KMS-11 (cell line): ENCODE measurements around the gene C2orf68.
"Not testable (repeated sequence)": the region's sequence is repeated elsewhere in the genome, so short reads cannot be mapped to it uniquely, and the experiment has no call there.

Experiments
- H2AFZ ChIP-seq: fragments of 200-600 bp; sonication (generic); 2 replicates; pipeline ENCODE4 v1.6.1; 2016; ENCODE audit warnings: antibody characterized with exemption, mixed run types, low read depth
- H3K27ac ChIP-seq: fragments of 200-600 bp; sonication (generic); 2 replicates; pipeline ENCODE4 v1.6.1; 2016; ENCODE audit warnings: mild to moderate bottlenecking, mixed run types
- H3K27me3 ChIP-seq: fragments of 200-600 bp; sonication (generic); 2 replicates; pipeline ENCODE4 v1.6.1; 2017; ENCODE audit warnings: mild to moderate bottlenecking, low read depth, mixed run types, moderate library complexity; ENCODE audit not compliant: insufficient read depth
- H3K36me3 ChIP-seq: fragments of 200-600 bp; sonication (generic); 2 replicates; pipeline ENCODE4 v1.6.1; 2017; ENCODE audit warnings: mild to moderate bottlenecking, mixed run types; ENCODE audit not compliant: insufficient read depth
- H3K4me1 ChIP-seq: fragments of 200-600 bp; sonication (generic); 2 replicates; pipeline ENCODE4 v1.6.1; 2016; ENCODE audit warnings: mild to moderate bottlenecking, low read depth, mixed run types; ENCODE audit not compliant: poor library complexity, severe bottlenecking
- H3K4me2 ChIP-seq: fragments of 200-600 bp; sonication (generic); 2 replicates; pipeline ENCODE4 v1.7.0; 2016; ENCODE audit warnings: mild to moderate bottlenecking, mixed run types
- H3K4me3 ChIP-seq: fragments of 200-600 bp; sonication (generic); IDR thresholded peaks from 2 replicates; pipeline ENCODE4 v1.6.1; 2017; ENCODE audit warnings: low read depth, low read length, mixed read lengths; ENCODE audit not compliant: insufficient read depth
- H3K79me2 ChIP-seq: fragments of 200-600 bp; sonication (generic); 2 replicates; pipeline ENCODE4 v1.6.1; 2016; ENCODE audit warnings: low read depth, mixed run types; ENCODE audit not compliant: insufficient read depth
- H3K9ac ChIP-seq: fragments of 200-600 bp; sonication (generic); 2 replicates; pipeline ENCODE4 v1.6.1; 2016; ENCODE audit warnings: mild to moderate bottlenecking, mixed run types
- H4K20me1 ChIP-seq: fragments of 200-600 bp; sonication (generic); 2 replicates; pipeline ENCODE4 v1.6.1; 2016; ENCODE audit warnings: mild to moderate bottlenecking, mixed run types; ENCODE audit not compliant: insufficient read depth
- CTCF ChIP-seq: fragments of 200-600 bp; sonication (generic); conservative IDR thresholded peaks from 2 replicates; pipeline ENCODE4 v1.6.1; 2017; ENCODE audit warnings: low read depth, mild to moderate bottlenecking, antibody characterized with exemption, low read length, moderate library complexity, mixed read lengths

C2orf68 gene

GRCh38 chr2:85607268-85608215, 4.3 kb downstream of the C2orf68 start:
- H2AFZ ChIP-seq: no peak overlapping the region
- H3K9ac ChIP-seq: no peak overlapping the region
- H3K4me3 ChIP-seq: no peak overlapping the region
- H3K79me2 ChIP-seq: 0 out of 2 replicates have a peak, but pooled peaks cover 4% of the 10 kb centered on the region
- H3K36me3 ChIP-seq: no peaks in the 10 kb centered on the region
- H3K4me1 ChIP-seq: peaks cover 23% of the 10 kb centered on the region
- no peak overlapping the region for H3K4me2 ChIP-seq
- no peaks in the 10 kb centered on the region for H4K20me1 ChIP-seq
- no peak overlapping the region for H3K27ac ChIP-seq
- no peaks in the 10 kb centered on the region for H3K27me3 ChIP-seq
- TF ChIP-seq CTCF: no peak

DNA sequence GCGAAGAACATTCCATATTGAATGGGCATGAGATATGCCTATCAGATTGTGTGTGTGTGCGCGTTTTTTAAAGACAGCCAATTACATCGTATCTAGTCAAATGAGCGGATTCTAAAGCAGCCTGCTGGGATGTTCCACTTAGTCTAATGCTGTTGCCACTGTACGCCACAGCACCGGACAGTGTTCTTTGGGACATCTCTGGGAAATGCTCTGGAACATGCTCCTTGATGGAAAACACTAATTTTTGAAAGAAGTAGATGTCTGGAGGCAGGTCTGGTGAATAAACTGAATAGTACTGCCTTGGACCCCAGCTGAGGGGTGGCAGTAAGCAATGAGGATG, 5.8 kb downstream of the C2orf68 start:
- no peaks in the 10 kb centered on the region for H4K20me1 ChIP-seq
- no peak overlapping the region for H3K27ac ChIP-seq
- H3K4me3 ChIP-seq: no peak overlapping the region
- H2AFZ ChIP-seq: no peak overlapping the region
- H3K79me2 ChIP-seq: 0 out of 2 replicates have a peak, but pooled peaks cover under 1% of the 10 kb centered on the region
- peaks cover 19% of the 10 kb centered on the region for H3K4me1 ChIP-seq
- no peak overlapping the region for H3K9ac ChIP-seq
- H3K36me3 ChIP-seq: no peaks in the 10 kb centered on the region
- H3K27me3 ChIP-seq: no peaks in the 10 kb centered on the region
- no peak overlapping the region for H3K4me2 ChIP-seq
- no peak for TF ChIP-seq CTCF

DNA sequence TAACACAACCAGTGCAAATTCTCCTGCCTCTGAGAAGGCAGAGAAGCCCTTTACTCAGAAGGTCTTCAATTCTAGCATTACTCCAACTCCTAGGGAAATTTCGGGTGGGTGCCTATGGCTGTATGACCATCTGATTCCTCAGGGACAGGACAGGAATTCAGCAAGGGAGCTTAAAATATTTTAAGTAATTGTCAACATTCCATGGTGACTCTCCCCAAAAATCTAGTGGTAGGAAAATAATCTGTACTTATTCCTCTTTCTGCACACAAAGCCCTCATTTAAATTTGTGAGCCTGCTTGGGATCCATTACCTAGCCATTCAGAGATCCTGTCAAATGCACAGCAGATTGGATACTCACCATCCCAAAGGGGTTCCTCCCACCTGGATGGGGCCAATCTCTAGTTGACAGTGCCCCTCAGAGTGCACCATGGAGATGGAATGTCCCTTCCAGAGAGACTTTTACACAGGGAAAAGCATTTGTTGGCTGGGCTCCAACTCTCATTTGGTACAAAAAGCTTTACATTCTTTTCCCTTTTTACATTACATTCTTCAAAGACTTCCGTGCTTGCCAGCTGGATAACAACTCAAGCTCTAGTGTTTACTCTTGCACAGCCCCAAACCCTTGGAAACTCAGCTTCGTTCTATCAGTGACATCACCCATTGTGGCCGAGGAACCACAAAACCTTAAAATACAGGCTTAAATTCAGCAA, 6.3 kb downstream of the C2orf68 start:
- Histone ChIP-seq H3K4me2 (no peak overlapping the region), H3K27ac (no peak overlapping the region), H3K79me2 (no peaks in the 10 kb centered on the region), H2AFZ (no peak overlapping the region), H4K20me1 (no peaks in the 10 kb centered on the region), H3K4me3 (no peak overlapping the region), H3K4me1 (peaks cover 17% of the 10 kb centered on the region), H3K27me3 (no peaks in the 10 kb centered on the region), H3K9ac (no peak overlapping the region), H3K36me3 (no peaks in the 10 kb centered on the region)
- TF ChIP-seq CTCF: no peak

- no peaks in the 10 kb centered on the region for H3K79me2 ChIP-seq
- no peaks in the 10 kb centered on the region for H3K27me3 ChIP-seq
- H3K4me1 ChIP-seq: peaks cover 17% of the 10 kb centered on the region
- H3K36me3 ChIP-seq: no peaks in the 10 kb centered on the region
- no peak for TF ChIP-seq CTCF
- H3K27ac ChIP-seq: no peak overlapping the region
- H3K4me2 ChIP-seq: no peak overlapping the region
- no peak overlapping the region for H2AFZ ChIP-seq
- no peaks in the 10 kb centered on the region for H4K20me1 ChIP-seq
- H3K9ac ChIP-seq: no peak overlapping the region
- no peak overlapping the region for H3K4me3 ChIP-seq
These were observed 7.1 kb downstream of the C2orf68 start for GRCh38 chr2:85604568-85605339.

DNA sequence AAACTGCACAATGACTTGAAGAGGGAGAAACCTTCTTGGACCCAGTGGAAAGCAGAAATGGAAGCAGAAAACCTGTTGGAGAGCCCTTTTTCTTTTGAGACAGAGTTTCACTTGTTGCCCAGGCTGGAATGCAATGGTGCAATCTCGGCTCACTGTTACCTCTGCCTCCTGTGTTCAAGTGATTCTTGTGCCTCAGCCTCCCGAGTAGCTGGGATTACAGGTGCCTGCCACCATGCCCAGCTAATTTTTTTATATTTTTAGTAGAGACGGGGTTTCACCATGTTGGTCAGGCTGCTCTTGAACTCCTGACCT, 7.8 kb downstream of the C2orf68 start:
- not testable (repeated sequence) for H3K27me3 ChIP-seq, H3K27ac ChIP-seq, H3K9ac ChIP-seq, H2AFZ ChIP-seq, H4K20me1 ChIP-seq, H3K36me3 ChIP-seq, H3K79me2 ChIP-seq, H3K4me3 ChIP-seq, H3K4me2 ChIP-seq
- peaks cover 17% of the 10 kb centered on the region for H3K4me1 ChIP-seq
